HepG2 (cell line): Measurements from ENCODE around the gene MAML1. TPM values are rescaled to one million over a fixed set of nuclear protein-coding genes. Genes with fewer than 3 reads are reported as not detected.

ENCODE experiments used
- HES4 ChIP-seq: sonication (generic); formaldehyde crosslinking; IDR thresholded peaks from 2 replicates; pipeline ENCODE4 v1.9.0; 2021; ENCODE audit warnings: mild to moderate bottlenecking, missing genetic modification reagents, borderline replicate concordance
- KDM6A ChIP-seq: IDR thresholded peaks from 2 replicates; pipeline ENCODE4 v1.6.1; 2016; ENCODE audit warnings: low read depth
- PCBP1 ChIP-seq: fragments of 200-400 bp; formaldehyde crosslinking; IDR thresholded peaks from 2 replicates; pipeline ENCODE4 v1.6.1; 2017; ENCODE audit warnings: mild to moderate bottlenecking, low read depth, low read length, borderline replicate concordance
- PHF21A ChIP-seq: sonication (generic); formaldehyde crosslinking; IDR thresholded peaks from 2 replicates; pipeline ENCODE4 v1.5.0; 2020; ENCODE audit warnings: mild to moderate bottlenecking, missing genetic modification reagents
- RFXANK ChIP-seq: IDR thresholded peaks from 2 replicates; pipeline ENCODE4 v1.6.1; 2016
- SMYD3 ChIP-seq: sonication (generic); formaldehyde crosslinking; IDR thresholded peaks from 2 replicates; pipeline ENCODE4 v1.8.1; 2023; ENCODE audit warnings: mild to moderate bottlenecking, missing genetic modification reagents
- SPEN ChIP-seq: sonication (generic); formaldehyde crosslinking; IDR thresholded peaks from 2 replicates; pipeline ENCODE4 v1.5.1; 2020; ENCODE audit warnings: low read depth, mild to moderate bottlenecking, missing genetic modification reagents
- ZNF451 ChIP-seq: sonication (generic); formaldehyde crosslinking; IDR thresholded peaks from 2 replicates; pipeline ENCODE4 v1.5.0; 2020; ENCODE audit warnings: mild to moderate bottlenecking, missing genetic modification reagents
- ZSCAN21 ChIP-seq: sonication (generic); formaldehyde crosslinking; IDR thresholded peaks from 2 replicates; pipeline ENCODE4 v1.8.0; 2022; ENCODE audit warnings: mild to moderate bottlenecking, missing genetic modification reagents, moderate library complexity, borderline replicate concordance
- polyA plus RNA-seq, 8 experiments: library from polyadenylated mRNA; depleted of rRNA in 3 of 8; stranded (reverse) in 7 of 8; unstranded in 1 of 8; fragments of >200 nt; fragmentation: Illumina TruSeq in 4 of 8; extraction: Trizol in 4 of 8; gene quantifications; 2 replicates each; pipeline versions ENCODE4 v1.2.1 to v1.2.3, GENCODE V29; 2011 to 2016; ENCODE audit warnings: low read depth in 4 of 8, missing spikeins in 1 of 8, mixed read lengths in 1 of 8; ENCODE audit not compliant: insufficient read depth in 1 of 8
- total RNA-seq, 5 experiments: library from RNA; depleted of rRNA; stranded (reverse); fragments of >200 nt; fragmentation: Illumina TruSeq; extraction: Trizol; gene quantifications; 2 replicates each; pipeline ENCODE4 v1.2.3, GENCODE V29; 2016; ENCODE audit warnings: low read depth in 1 of 5
- TF ChIP-seq, protein P1 (sequence below): sonication (generic); formaldehyde crosslinking; IDR thresholded peaks from 2 replicates; pipeline ENCODE4 v1.4.0; 2020; ENCODE audit warnings: missing genetic modification reagents
- TF ChIP-seq, protein P2 (sequence below): sonication (generic); formaldehyde crosslinking; IDR thresholded peaks from 2 replicates; pipeline ENCODE4; 2020; ENCODE audit warnings: missing genetic modification reagents, mild to moderate bottlenecking, borderline replicate concordance
- TF ChIP-seq, protein P3 (sequence below): sonication (generic); formaldehyde crosslinking; IDR thresholded peaks from 2 replicates; pipeline ENCODE4 v1.5.1; 2020; ENCODE audit warnings: mild to moderate bottlenecking, missing genetic modification reagents, moderate library complexity
- TF ChIP-seq, protein P4 (sequence below): IDR thresholded peaks from 2 replicates; pipeline ENCODE4 v1.6.1; 2016; ENCODE audit warnings: missing genetic modification reagents, missing compliant biosample characterization
- TF ChIP-seq, protein P5 (sequence below): sonication (generic); formaldehyde crosslinking; IDR thresholded peaks from 2 replicates; pipeline ENCODE4 v1.8.0; 2022; ENCODE audit warnings: mild to moderate bottlenecking, missing genetic modification reagents, moderate library complexity

MAML1 gene
- total and polyA plus RNA-seq, 2 of the 13 experiments (the other 11 are each of a cell fraction or from before 2014, with no cell fraction given) = 10.0 to 10.8 TPM

DNA sequence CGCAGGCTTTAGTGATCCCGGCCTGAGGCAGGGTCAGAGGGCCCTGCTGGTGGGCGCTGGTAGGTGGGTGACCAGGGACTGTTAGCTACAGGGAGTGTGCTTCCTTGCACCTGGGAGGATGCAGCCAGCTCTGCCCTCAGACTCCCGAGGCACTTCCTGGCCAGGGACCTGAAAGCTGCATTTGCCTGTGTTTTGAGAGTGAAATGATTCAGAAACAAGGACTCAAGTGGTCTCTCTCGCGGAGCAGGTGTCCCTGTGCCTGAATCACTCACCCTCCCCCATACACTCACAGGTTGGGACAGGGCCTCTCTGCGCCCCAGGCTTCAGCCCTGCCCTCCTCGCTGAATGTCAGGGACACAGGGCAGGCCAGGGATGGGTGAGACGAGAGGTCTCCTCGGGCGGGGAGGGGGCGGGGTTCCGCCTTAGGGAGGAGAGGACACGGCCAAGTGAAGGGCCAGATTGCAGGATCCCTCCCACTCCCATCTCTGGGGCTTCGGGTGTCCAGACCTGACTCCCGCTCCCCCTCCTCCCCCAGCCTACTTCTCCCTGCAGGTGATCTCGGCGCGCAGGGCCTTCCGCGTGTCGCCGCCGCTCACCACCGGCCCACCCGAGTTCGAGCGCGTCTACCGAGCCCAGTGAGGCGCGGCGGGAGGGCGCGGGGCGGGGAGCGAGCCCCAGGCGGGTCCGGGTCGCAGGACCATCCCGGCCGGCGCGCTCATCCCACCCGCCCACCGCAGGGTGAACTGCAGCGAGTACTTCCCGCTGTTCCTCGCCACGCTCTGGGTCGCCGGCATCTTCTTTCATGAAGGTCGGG is 62.6 kb downstream of the MAML1 start (continued):
- TF ChIP-seq, protein P1, sequence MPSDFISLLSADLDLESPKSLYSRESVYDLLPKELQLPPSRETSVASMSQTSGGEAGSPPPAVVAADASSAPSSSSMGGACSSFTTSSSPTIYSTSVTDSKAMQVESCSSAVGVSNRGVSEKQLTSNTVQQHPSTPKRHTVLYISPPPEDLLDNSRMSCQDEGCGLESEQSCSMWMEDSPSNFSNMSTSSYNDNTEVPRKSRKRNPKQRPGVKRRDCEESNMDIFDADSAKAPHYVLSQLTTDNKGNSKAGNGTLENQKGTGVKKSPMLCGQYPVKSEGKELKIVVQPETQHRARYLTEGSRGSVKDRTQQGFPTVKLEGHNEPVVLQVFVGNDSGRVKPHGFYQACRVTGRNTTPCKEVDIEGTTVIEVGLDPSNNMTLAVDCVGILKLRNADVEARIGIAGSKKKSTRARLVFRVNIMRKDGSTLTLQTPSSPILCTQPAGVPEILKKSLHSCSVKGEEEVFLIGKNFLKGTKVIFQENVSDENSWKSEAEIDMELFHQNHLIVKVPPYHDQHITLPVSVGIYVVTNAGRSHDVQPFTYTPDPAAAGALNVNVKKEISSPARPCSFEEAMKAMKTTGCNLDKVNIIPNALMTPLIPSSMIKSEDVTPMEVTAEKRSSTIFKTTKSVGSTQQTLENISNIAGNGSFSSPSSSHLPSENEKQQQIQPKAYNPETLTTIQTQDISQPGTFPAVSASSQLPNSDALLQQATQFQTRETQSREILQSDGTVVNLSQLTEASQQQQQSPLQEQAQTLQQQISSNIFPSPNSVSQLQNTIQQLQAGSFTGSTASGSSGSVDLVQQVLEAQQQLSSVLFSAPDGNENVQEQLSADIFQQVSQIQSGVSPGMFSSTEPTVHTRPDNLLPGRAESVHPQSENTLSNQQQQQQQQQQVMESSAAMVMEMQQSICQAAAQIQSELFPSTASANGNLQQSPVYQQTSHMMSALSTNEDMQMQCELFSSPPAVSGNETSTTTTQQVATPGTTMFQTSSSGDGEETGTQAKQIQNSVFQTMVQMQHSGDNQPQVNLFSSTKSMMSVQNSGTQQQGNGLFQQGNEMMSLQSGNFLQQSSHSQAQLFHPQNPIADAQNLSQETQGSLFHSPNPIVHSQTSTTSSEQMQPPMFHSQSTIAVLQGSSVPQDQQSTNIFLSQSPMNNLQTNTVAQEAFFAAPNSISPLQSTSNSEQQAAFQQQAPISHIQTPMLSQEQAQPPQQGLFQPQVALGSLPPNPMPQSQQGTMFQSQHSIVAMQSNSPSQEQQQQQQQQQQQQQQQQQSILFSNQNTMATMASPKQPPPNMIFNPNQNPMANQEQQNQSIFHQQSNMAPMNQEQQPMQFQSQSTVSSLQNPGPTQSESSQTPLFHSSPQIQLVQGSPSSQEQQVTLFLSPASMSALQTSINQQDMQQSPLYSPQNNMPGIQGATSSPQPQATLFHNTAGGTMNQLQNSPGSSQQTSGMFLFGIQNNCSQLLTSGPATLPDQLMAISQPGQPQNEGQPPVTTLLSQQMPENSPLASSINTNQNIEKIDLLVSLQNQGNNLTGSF (CRISPR knock-in tag) = no peak
- TF ChIP-seq, protein P2, sequence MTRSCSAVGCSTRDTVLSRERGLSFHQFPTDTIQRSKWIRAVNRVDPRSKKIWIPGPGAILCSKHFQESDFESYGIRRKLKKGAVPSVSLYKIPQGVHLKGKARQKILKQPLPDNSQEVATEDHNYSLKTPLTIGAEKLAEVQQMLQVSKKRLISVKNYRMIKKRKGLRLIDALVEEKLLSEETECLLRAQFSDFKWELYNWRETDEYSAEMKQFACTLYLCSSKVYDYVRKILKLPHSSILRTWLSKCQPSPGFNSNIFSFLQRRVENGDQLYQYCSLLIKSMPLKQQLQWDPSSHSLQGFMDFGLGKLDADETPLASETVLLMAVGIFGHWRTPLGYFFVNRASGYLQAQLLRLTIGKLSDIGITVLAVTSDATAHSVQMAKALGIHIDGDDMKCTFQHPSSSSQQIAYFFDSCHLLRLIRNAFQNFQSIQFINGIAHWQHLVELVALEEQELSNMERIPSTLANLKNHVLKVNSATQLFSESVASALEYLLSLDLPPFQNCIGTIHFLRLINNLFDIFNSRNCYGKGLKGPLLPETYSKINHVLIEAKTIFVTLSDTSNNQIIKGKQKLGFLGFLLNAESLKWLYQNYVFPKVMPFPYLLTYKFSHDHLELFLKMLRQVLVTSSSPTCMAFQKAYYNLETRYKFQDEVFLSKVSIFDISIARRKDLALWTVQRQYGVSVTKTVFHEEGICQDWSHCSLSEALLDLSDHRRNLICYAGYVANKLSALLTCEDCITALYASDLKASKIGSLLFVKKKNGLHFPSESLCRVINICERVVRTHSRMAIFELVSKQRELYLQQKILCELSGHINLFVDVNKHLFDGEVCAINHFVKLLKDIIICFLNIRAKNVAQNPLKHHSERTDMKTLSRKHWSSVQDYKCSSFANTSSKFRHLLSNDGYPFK (CRISPR knock-in tag) = 0 out of 2 replicates have a peak, but pooled peaks have one; percentile 21
- TF ChIP-seq, protein P3, sequence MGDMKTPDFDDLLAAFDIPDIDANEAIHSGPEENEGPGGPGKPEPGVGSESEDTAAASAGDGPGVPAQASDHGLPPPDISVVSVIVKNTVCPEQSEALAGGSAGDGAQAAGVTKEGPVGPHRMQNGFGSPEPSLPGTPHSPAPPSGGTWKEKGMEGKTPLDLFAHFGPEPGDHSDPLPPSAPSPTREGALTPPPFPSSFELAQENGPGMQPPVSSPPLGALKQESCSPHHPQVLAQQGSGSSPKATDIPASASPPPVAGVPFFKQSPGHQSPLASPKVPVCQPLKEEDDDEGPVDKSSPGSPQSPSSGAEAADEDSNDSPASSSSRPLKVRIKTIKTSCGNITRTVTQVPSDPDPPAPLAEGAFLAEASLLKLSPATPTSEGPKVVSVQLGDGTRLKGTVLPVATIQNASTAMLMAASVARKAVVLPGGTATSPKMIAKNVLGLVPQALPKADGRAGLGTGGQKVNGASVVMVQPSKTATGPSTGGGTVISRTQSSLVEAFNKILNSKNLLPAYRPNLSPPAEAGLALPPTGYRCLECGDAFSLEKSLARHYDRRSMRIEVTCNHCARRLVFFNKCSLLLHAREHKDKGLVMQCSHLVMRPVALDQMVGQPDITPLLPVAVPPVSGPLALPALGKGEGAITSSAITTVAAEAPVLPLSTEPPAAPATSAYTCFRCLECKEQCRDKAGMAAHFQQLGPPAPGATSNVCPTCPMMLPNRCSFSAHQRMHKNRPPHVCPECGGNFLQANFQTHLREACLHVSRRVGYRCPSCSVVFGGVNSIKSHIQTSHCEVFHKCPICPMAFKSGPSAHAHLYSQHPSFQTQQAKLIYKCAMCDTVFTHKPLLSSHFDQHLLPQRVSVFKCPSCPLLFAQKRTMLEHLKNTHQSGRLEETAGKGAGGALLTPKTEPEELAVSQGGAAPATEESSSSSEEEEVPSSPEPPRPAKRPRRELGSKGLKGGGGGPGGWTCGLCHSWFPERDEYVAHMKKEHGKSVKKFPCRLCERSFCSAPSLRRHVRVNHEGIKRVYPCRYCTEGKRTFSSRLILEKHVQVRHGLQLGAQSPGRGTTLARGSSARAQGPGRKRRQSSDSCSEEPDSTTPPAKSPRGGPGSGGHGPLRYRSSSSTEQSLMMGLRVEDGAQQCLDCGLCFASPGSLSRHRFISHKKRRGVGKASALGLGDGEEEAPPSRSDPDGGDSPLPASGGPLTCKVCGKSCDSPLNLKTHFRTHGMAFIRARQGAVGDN (CRISPR knock-in tag) = peak; percentile 33
- TF ChIP-seq, protein P4, sequence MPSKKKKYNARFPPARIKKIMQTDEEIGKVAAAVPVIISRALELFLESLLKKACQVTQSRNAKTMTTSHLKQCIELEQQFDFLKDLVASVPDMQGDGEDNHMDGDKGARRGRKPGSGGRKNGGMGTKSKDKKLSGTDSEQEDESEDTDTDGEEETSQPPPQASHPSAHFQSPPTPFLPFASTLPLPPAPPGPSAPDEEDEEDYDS (CRISPR knock-in tag) = no peak
- TF ChIP-seq HES4 (CRISPR knock-in tag) = no peak
- peak; percentile 43; the same call in 1 of the 2 replicates for TF ChIP-seq PHF21A (CRISPR knock-in tag)
- peak; percentile 71 for TF ChIP-seq ZSCAN21 (CRISPR knock-in tag)
- no peak for TF ChIP-seq SMYD3 (CRISPR knock-in tag)
- 0 out of 2 replicates have a peak, but pooled peaks have one; percentile 54 for TF ChIP-seq PCBP1
- 0 out of 2 replicates have a peak, but pooled peaks have one; percentile 25 for TF ChIP-seq ZNF451 (CRISPR knock-in tag)
- no peak for TF ChIP-seq KDM6A (CRISPR knock-in tag)
- TF ChIP-seq, protein P5, sequence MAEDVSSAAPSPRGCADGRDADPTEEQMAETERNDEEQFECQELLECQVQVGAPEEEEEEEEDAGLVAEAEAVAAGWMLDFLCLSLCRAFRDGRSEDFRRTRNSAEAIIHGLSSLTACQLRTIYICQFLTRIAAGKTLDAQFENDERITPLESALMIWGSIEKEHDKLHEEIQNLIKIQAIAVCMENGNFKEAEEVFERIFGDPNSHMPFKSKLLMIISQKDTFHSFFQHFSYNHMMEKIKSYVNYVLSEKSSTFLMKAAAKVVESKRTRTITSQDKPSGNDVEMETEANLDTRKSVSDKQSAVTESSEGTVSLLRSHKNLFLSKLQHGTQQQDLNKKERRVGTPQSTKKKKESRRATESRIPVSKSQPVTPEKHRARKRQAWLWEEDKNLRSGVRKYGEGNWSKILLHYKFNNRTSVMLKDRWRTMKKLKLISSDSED (CRISPR knock-in tag) = peak; percentile 69
- no peak for TF ChIP-seq RFXANK (CRISPR knock-in tag)
- no peak for TF ChIP-seq SPEN (CRISPR knock-in tag)
